Stomach (tissue), 9 donors: ENCODE data around the gene PHETA1. TPM values are rescaled to one million over a fixed set of nuclear protein-coding genes. Genes with fewer than 3 reads are reported as not detected.
A peak's percentile ranks its signal among the peaks of the same experiment; 100 is the strongest.

ENCODE experiments used
- DNase-seq, 2 donors: peaks; one replicate each; pipeline versions ENCODE4 v3.0.0 to v3.0.0-alpha.2; 2013 to 2019
- H3K27ac ChIP-seq, 5 donors: fragments of 200-600 bp in 4 of 5; sonication (generic) in 4 of 5; one replicate each; pipeline ENCODE4 v1.5.1; 2013 to 2019; ENCODE audit warnings: mild to moderate bottlenecking in 1 of 5, moderate library complexity in 1 of 5
- H3K27me3 ChIP-seq, 3 donors: fragments of 200-600 bp; sonication (generic); one replicate each; pipeline ENCODE4 v1.5.1; 2017 to 2019; ENCODE audit warnings: mixed run types in 1 of 3
- H3K36me3 ChIP-seq, 4 donors: fragments of 200-600 bp; sonication (generic); 1 replicate in 3 of 4; 2 replicates in 1 of 4; pipeline ENCODE4 v1.5.1; 2016 to 2019
- H3K4me1 ChIP-seq, 4 donors: fragments of 200-600 bp; sonication (generic); one replicate each; pipeline ENCODE4 v1.5.1; 2016 to 2019
- H3K4me3 ChIP-seq, 4 donors: fragments of 200-600 bp; sonication (generic) in 3 of 4; one replicate each; pipeline ENCODE4 v1.5.1; 2016 to 2019; ENCODE audit warnings: mild to moderate bottlenecking in 1 of 4
- H3K9me3 ChIP-seq, 4 donors: fragments of 200-600 bp; sonication (generic); one replicate each; pipeline ENCODE4 v1.5.1; 2016 to 2019
- CTCF ChIP-seq, 7 experiments: fragments of 450-650 bp in 4 of 7; fragments of 200-600 bp in 3 of 7; sonication (generic) in 3 of 7; IDR thresholded peaks; one replicate each; pipeline ENCODE4 v1.5.1; 2016 to 2019; ENCODE audit warnings: antibody characterized with exemption in 7 of 7, control low read depth in 2 of 7, mild to moderate bottlenecking in 1 of 7
- EP300 ChIP-seq: sonication (generic); formaldehyde crosslinking; IDR thresholded peaks from one replicate; pipeline ENCODE4 v1.6.1; 2017; ENCODE audit warnings: antibody characterized with exemption
- POLR2A ChIP-seq, 4 donors: fragments of 450-650 bp; IDR thresholded peaks; one replicate each; pipeline ENCODE4 v1.6.1; 2016; ENCODE audit warnings: antibody characterized with exemption in 4 of 4, control low read depth in 2 of 4, mild to moderate bottlenecking in 1 of 4, moderate library complexity in 1 of 4
- POLR2AphosphoS5 ChIP-seq, 3 donors: sonication (generic); formaldehyde crosslinking; IDR thresholded peaks; one replicate each; pipeline ENCODE4 v1.6.1; 2016; ENCODE audit warnings: antibody characterized with exemption in 3 of 3
- WGBS, 5 donors: extraction: QIAGEN DNeasy Blood & Tissue Kit in 3 of 5; methylation state at CpG; one replicate each; pipeline versions ENCODE4 v1.1.5 to v1.1.7; 2013 to 2018; 5-methylcytosine and 5-hydroxymethylcytosine counted together
- intact Hi-C: fragments of 100-400 bp; cut with DNase I; formaldehyde crosslinking; loops from one replicate; pipeline ENCODE4 v1.15.1; 2023; ENCODE audit warnings: low total_unique reads
- polyA plus RNA-seq, 3 donors: library from polyadenylated mRNA; stranded (reverse); fragments of 200-250 nt; gene quantifications; one replicate each; pipeline ENCODE4 v1.2.3, GENCODE V29; 2013
- total RNA-seq, 5 donors: library from RNA; depleted of rRNA; stranded (reverse); fragments of >200 nt; gene quantifications; one replicate each; pipeline versions ENCODE4 v1.1.0 to v1.2.3, GENCODE V29; 2014 to 2016
- donor health status: healthy with polysubstance abuse.
- donor health status: Bipolar disorder and iron deficiency.
- donor health status: healthy.

The PHETA1 gene
- total and polyA plus RNA-seq, 8 donors: 7.0 to 59.3 (median 17.7) TPM

GRCh38 chr12:111361717-111362576 is 6.9 kb downstream of the PHETA1 start:
- DNase-seq: peak in 1 of 2 donors; percentile 85
- no peaks in the 10 kb centered on the region for H3K27me3 ChIP-seq
- peak overlapping the region; percentile 1 to 51 (median 47) for H3K27ac ChIP-seq
- no peak overlapping the region for H3K4me3 ChIP-seq
- intact Hi-C loops: no loop called here
- peaks cover 3 to 54% (median 47%) of the 10 kb centered on the region in 4 donors for H3K36me3 ChIP-seq
- no peaks in the 10 kb centered on the region for H3K9me3 ChIP-seq
- peaks cover 26 to 66% (median 37%) of the 10 kb centered on the region in 4 donors for H3K4me1 ChIP-seq
- TF ChIP-seq CTCF (IDR thresholded peaks at IDR 0.05) (no peak), POLR2AphosphoS5 (IDR thresholded peaks at IDR 0.05) (peak in 1 of 3 donors; percentile 13)
- WGBS, 5 donors: 45 to 67% (median 55%) methylated on average over 11 to 18 of the region's 18 CpGs

GRCh38 chr12:111361073-111361716 is 7.7 kb downstream of the PHETA1 start:
- Histone ChIP-seq H3K4me3 (no peak overlapping the region), H3K9me3 (no peaks in the 10 kb centered on the region), H3K27ac (peak overlapping the region in 2 of 5 donors; percentile 47 to 51), H3K4me1 (peaks cover 20 to 60% (median 30%) of the 10 kb centered on the region in 4 donors), H3K27me3 (no peaks in the 10 kb centered on the region), H3K36me3 (peaks cover 3 to 50% (median 45%) of the 10 kb centered on the region in 4 donors)
- no peak for TF ChIP-seq POLR2A (IDR thresholded peaks at IDR 0.05)
- TF ChIP-seq EP300: no peak
- TF ChIP-seq POLR2AphosphoS5 (IDR thresholded peaks at IDR 0.05): no peak
- TF ChIP-seq CTCF (IDR thresholded peaks at IDR 0.05): no peak
- intact Hi-C loops: no loop called here
- DNase-seq: no peak
- WGBS, 5 donors: 55 to 58% (median 57%) methylated on average over 12 to 13 of the region's 13 CpGs

GRCh38 chr12:111360325-111360930 is 8.5 kb downstream of the PHETA1 start:
- H3K4me1 ChIP-seq: peaks cover 16 to 53% (median 25%) of the 10 kb centered on the region in 4 donors
- no peaks in the 10 kb centered on the region for H3K27me3 ChIP-seq
- DNase-seq: no peak
- intact Hi-C loops: no loop called here
- H3K4me3 ChIP-seq: no peak overlapping the region
- 68 to 71% (median 70%) methylated on average over 7 to 9 of the region's 9 CpGs for WGBS, 5 donors
- no peaks in the 10 kb centered on the region for H3K9me3 ChIP-seq
- TF ChIP-seq EP300 (no peak), POLR2AphosphoS5 (IDR thresholded peaks at IDR 0.05) (no peak), POLR2A (IDR thresholded peaks at IDR 0.05) (no peak), CTCF (IDR thresholded peaks at IDR 0.05) (no peak)
- H3K27ac ChIP-seq: no peak overlapping the region
- H3K36me3 ChIP-seq: peaks cover 3 to 43% (median 37%) of the 10 kb centered on the region in 4 donors

- H3K4me3 ChIP-seq: no peak overlapping the region
- intact Hi-C loops: no loop called here
- no peaks in the 10 kb centered on the region for H3K27me3 ChIP-seq
- no peak overlapping the region for H3K27ac ChIP-seq
- peaks cover 16 to 47% (median 25%) of the 10 kb centered on the region in 4 donors for H3K4me1 ChIP-seq
- H3K9me3 ChIP-seq: no peaks in the 10 kb centered on the region
- WGBS, 5 donors: 45 to 65% (median 60%) methylated on average over 5 of the region's 5 CpGs
- TF ChIP-seq EP300 (no peak), POLR2AphosphoS5 (IDR thresholded peaks at IDR 0.05) (peak in 1 of 3 donors; percentile 13)
- no peak for DNase-seq
- H3K36me3 ChIP-seq: peaks cover 3 to 37% (median 32%) of the 10 kb centered on the region in 4 donors
These were observed 9.0 kb downstream of the PHETA1 start for GRCh38 chr12:111359914-111360276.
